A549 (cell line): ENCODE results near the gene AFAP1L2. TPM values are rescaled to one million over a fixed set of nuclear protein-coding genes. Genes with fewer than 3 reads are reported as not detected.

Source experiments
- ATAC-seq, 2 experiments: fragments of 200-7000 bp in 1 of 2; fragments of >200 bp in 1 of 2; cut with Nextera tagmentation in 1 of 2; cut with Tn5 transposase in 1 of 2; 3 replicates each; pipeline versions ENCODE4 v1.8.0 to v1.9.1; 2018 to 2020; ENCODE audit warnings: mild to moderate bottlenecking in 1 of 2, moderate library complexity in 1 of 2
- CTCF ChIA-PET: fragments of 300-600 bp; sonication (Branson Sonifier 250); formaldehyde crosslinking; extraction: SDS; loops from one replicate; lab custom pipeline; 2021; ENCODE audit warnings: antibody characterized with exemption, inconsistent platforms; lab: Yijun Ruan, JAX
- POLR2A ChIA-PET: fragments of 350-600 bp; formaldehyde crosslinking; extraction: SDS; loops from one replicate; lab custom pipeline; 2021; ENCODE audit warnings: antibody characterized with exemption, inconsistent platforms; lab: Yijun Ruan, JAX
- DNase-seq, 2 experiments: peaks; one replicate each; pipeline versions ENCODE4 v3.0.0 to v3.0.0-alpha.2; 2011 to 2016; ENCODE audit warnings: low read depth in 1 of 2, low spot score in 1 of 2
- FAIRE-seq: peaks from 2 replicates; lab custom pipeline; 2011; peaks lifted over from hg19 to GRCh38; lab: Jason Lieb, UNC
- H3K27ac ChIP-seq, 2 experiments: fragments of >200 bp; sonication (Bioruptor Twin); formaldehyde crosslinking; 3 replicates each; pipeline ENCODE4 v1.5.1; 2016 to 2017
- H3K4me1 ChIP-seq: fragments of >200 bp; sonication (Bioruptor Twin); formaldehyde crosslinking; 3 replicates; pipeline ENCODE4 v1.6.1; 2016
- H3K4me2 ChIP-seq: fragments of >200 bp; sonication (Bioruptor Twin); formaldehyde crosslinking; 3 replicates; pipeline ENCODE4 v1.6.1; 2016
- H3K4me3 ChIP-seq: fragments of >200 bp; sonication (Bioruptor Twin); formaldehyde crosslinking; 3 replicates; pipeline ENCODE4 v1.5.1; 2016
- H3K9me3 ChIP-seq: fragments of >200 bp; sonication (Bioruptor Twin); formaldehyde crosslinking; 3 replicates; pipeline ENCODE4 v1.6.1; 2016
- CHD4 ChIP-seq: fragments of 200-600 bp; sonication (generic); IDR thresholded peaks from 2 replicates; pipeline ENCODE4 v1.6.1; 2016; ENCODE audit warnings: antibody characterized with exemption, mild to moderate bottlenecking, borderline replicate concordance
- E2F6 ChIP-seq: IDR thresholded peaks from 2 replicates; pipeline ENCODE4 v1.6.1; 2012; ENCODE audit warnings: low read depth, borderline replicate concordance
- EHMT2 ChIP-seq: fragments of 200-600 bp; sonication (generic); IDR thresholded peaks from 2 replicates; pipeline ENCODE4 v1.6.1; 2016; ENCODE audit warnings: antibody characterized with exemption, low read depth, mild to moderate bottlenecking, moderate library complexity
- HEYL ChIP-seq: fragments of 250-450 bp; sonication (Bioruptor Pico); IDR thresholded peaks from 2 replicates; pipeline ENCODE4 v1.8.0; 2021; ENCODE audit warnings: mild to moderate bottlenecking, moderate library complexity
- JUNB ChIP-seq: fragments of >200 bp; sonication (Bioruptor Twin); formaldehyde crosslinking; IDR thresholded peaks from 2 replicates; pipeline ENCODE4 v1.6.1; 2016
- KDM1A ChIP-seq: fragments of 200-600 bp; sonication (generic); IDR thresholded peaks from 2 replicates; pipeline ENCODE4 v1.6.1; 2016; ENCODE audit warnings: low read depth, mild to moderate bottlenecking
- KDM5A ChIP-seq: fragments of 200-600 bp; sonication (generic); IDR thresholded peaks from 2 replicates; pipeline ENCODE4 v1.6.1; 2016; ENCODE audit warnings: antibody characterized with exemption, mild to moderate bottlenecking
- MAFK ChIP-seq: fragments of 450-650 bp; IDR thresholded peaks from 2 replicates; pipeline ENCODE4 v1.6.1; 2014; ENCODE audit not compliant: partially characterized antibody
- NR3C1 ChIP-seq: fragments of >200 bp; sonication (Bioruptor Twin); formaldehyde crosslinking; IDR thresholded peaks from 3 replicates; pipeline ENCODE4 v1.6.1; 2017
- RNF2 ChIP-seq: fragments of 200-600 bp; sonication (generic); IDR thresholded peaks from 2 replicates; pipeline ENCODE4 v1.6.1; 2016; ENCODE audit warnings: low read depth, mild to moderate bottlenecking, antibody characterized with exemption, moderate library complexity, borderline replicate concordance
- TP53 ChIP-seq: fragments of 250-450 bp; sonication (Bioruptor Pico); IDR thresholded peaks from 2 replicates; pipeline ENCODE4 v1.5.0; 2021; ENCODE audit warnings: mild to moderate bottlenecking, moderate library complexity
- ZFP36 ChIP-seq: fragments of 450-650 bp; IDR thresholded peaks from 2 replicates; pipeline ENCODE4 v1.6.1; 2014; ENCODE audit warnings: borderline replicate concordance; ENCODE audit not compliant: partially characterized antibody
- ZNF302 ChIP-seq: fragments of 250-450 bp; sonication (Bioruptor Pico); IDR thresholded peaks from 2 replicates; pipeline ENCODE4 v1.9.0; 2021; ENCODE audit warnings: inconsistent platforms, mild to moderate bottlenecking, moderate library complexity
- ZSCAN20 ChIP-seq: fragments of 250-450 bp; sonication (Bioruptor Pico); IDR thresholded peaks from 2 replicates; pipeline ENCODE4 v1.8.0; 2022; ENCODE audit warnings: mild to moderate bottlenecking, moderate library complexity
- WGBS: methylation state at CpG from one replicate; pipeline ENCODE4 v1.1.6; 2017; ENCODE audit errors: missing lambda C conversion rate; 5-methylcytosine and 5-hydroxymethylcytosine counted together
- polyA plus RNA-seq, 4 experiments: library from polyadenylated mRNA; depleted of rRNA in 3 of 4; stranded (reverse); fragments of >200 nt; fragmentation: RNase III in 1 of 4; extraction: RNeasy Plus Mini Kit Qiagen cat#74134 plus additional on column Dnase treatment in 1 of 4; gene quantifications; 2 replicates in 3 of 4; 3 replicates in 1 of 4; pipeline ENCODE4 v1.2.3, GENCODE V29; 2011 to 2017
- TF ChIP-seq, protein P1 (sequence below): fragments of 250-450 bp; sonication (Bioruptor Pico); IDR thresholded peaks from 2 replicates; pipeline ENCODE4 v1.5.0; 2020; ENCODE audit warnings: low read depth, mild to moderate bottlenecking, moderate library complexity
- TF ChIP-seq, protein P2 (sequence below): fragments of >200 bp; sonication (Bioruptor Twin); formaldehyde crosslinking; IDR thresholded peaks from 3 replicates; pipeline ENCODE4 v1.6.1; 2016

AFAP1L2 gene
- polyA plus RNA-seq, 2 of the 4 experiments (the other 2 are of a cell fraction) = 19.6 to 27.3 TPM

DNA sequence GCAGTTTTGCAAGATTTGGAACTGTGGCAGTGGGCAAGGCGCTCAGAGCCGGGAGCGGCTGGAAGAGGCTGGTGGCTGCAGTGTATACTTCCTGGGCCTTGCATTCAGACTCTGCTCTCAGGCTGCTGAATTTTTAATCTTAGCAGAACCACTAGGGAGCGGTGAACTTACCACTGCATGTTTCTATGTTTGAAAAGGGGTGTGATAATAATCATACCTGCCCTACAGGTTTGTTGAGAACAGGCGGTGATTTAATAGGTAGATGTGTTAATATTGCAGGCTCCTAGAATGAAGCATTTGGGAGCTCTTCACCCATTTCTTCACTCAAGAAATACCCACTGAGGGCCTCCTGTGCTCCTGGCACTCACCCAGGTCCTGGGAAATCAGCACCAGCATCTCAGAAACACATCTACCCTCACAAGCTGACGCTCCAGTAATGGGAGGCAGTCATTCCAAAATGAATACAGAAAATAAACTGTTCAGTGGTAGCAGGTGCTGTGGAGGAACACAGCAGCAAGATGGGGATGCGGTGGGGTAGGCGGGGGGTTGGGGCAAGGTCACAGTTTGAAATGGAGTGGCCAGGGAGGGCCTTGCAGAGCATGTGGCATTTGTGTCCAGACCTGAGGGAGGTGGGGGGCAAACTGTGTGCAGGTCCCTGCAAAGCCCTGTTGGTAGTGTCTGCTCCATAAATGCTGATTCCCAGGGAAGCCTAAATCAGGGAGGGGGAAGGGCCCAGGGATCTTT lies 124.2 kb downstream of the AFAP1L2 start:
- ChIA-PET POLR2A (no interaction called here), CTCF (interaction anchor here (0.6 to 4.9 kb wide), 4 partner anchors 19 to 158 kb away, joined by 3 to 26 read pairs (median 3); partner anchors contain the start of gene TDRD1)
- Histone ChIP-seq H3K27ac (no peak overlapping the region), H3K4me2 (no peak overlapping the region), H3K4me1 (no peaks in the 10 kb centered on the region), H3K4me3 (no peak overlapping the region), H3K9me3 (no peaks in the 10 kb centered on the region)
- peak; percentile 14 to 17; a peak in 1 of 6 replicates for ATAC-seq
- WGBS = 80% methylated on average over 8 of the region's 8 CpGs
- TF ChIP-seq EHMT2 = no peak
- TF ChIP-seq, protein P1, sequence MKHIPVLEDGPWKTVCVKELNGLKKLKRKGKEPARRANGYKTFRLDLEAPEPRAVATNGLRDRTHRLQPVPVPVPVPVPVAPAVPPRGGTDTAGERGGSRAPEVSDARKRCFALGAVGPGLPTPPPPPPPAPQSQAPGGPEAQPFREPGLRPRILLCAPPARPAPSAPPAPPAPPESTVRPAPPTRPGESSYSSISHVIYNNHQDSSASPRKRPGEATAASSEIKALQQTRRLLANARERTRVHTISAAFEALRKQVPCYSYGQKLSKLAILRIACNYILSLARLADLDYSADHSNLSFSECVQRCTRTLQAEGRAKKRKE (CRISPR knock-in tag) = no peak
- FAIRE-seq = no peak
- no peak for DNase-seq

GRCh38 chr10:114279289-114279688 lies 125.0 kb downstream of the AFAP1L2 start:
- ChIA-PET CTCF (interaction anchor here (3.5 kb wide), 1 partner anchor 24 kb away, joined by 11 read pairs; no protein-coding TSS in a partner anchor), POLR2A (no interaction called here)
- FAIRE-seq (no peak), DNase-seq (no peak), ATAC-seq (peak; percentile 10 to 16; a peak in 2 of 6 replicates)
- Histone ChIP-seq H3K4me1 (no peaks in the 10 kb centered on the region), H3K4me2 (no peak overlapping the region), H3K9me3 (no peaks in the 10 kb centered on the region), H3K4me3 (no peak overlapping the region), H3K27ac (no peak overlapping the region)
- TF ChIP-seq CHD4 = no peak
- WGBS = 56% methylated on average over 4 of the region's 4 CpGs

DNA sequence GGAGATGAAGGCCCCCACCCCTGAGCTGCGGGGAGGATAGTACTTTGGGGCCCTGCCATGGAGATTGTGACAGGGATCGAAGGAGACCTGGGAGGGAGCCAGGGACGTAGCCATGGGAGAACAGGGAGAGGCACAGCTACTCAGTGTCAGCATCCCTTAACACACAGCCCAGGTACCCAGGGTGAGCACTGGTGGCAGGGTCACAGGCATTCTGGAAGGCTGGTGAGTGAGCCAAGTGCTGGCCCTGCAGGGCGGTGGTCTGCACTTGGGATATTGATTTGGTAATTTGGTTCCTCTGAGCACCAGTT lies 125.5 kb downstream of the AFAP1L2 start:
- TF ChIP-seq ZSCAN20 = no peak
- no peak for TF ChIP-seq KDM1A
- TF ChIP-seq MAFK = no peak
- no peak for TF ChIP-seq RNF2
- TF ChIP-seq E2F6 = no peak
- TF ChIP-seq NR3C1 = no peak
- no peak for TF ChIP-seq TP53
- TF ChIP-seq, protein P1 (CRISPR knock-in tag) = no peak
- DNase-seq = no peak
- Histone ChIP-seq H3K4me1 (no peaks in the 10 kb centered on the region), H3K27ac (no peak overlapping the region), H3K4me3 (no peak overlapping the region), H3K4me2 (no peak overlapping the region), H3K9me3 (no peaks in the 10 kb centered on the region)
- FAIRE-seq = no peak
- 57% methylated on average over 4 of the region's 4 CpGs for WGBS
- peak; percentile 6 to 8; a peak in 2 of 6 replicates for ATAC-seq
- ChIA-PET POLR2A (no interaction called here), CTCF (interaction anchor here (3.5 kb wide), 1 partner anchor 25 kb away, joined by 11 read pairs; no protein-coding TSS in a partner anchor)

DNA sequence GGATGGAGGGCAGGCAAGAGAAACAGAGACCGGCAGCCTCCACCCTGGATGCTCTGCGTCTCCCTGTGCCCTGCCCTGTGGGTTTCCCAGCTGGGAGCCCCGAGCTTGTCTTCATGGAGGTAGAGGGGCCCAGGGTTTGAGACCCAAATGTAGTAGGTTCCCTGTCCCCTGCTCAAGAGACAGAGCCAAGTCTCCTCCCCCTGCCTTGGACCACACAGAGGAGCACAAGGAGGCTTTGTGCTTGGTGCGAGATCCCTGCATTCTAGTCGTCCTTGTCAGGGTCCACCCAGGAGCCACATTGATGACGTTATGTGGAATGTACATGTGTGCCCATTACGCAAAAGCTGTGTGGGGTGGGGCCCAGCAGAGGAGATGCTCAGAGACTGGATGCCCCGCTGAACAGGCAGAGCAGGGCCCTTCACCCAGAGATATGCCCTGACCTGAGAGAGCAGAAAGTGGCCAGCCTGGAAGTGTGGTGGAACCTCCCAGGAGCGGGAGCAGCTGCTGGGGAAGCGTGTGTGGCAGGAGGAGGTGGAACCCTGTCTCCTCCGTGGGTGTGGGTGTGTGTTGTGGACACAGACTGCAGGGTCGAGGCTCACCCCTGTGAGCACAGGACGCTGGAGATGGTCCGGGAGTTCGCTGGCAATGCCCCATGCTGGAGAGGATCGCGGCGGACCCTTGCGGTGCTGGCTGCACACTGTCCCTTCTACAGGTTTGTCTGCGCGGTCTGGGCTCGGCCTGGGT lies 126.0 kb downstream of the AFAP1L2 start:
- FAIRE-seq = no peak
- CTCF ChIA-PET = interaction anchor here (1.0 to 3.5 kb wide), 4 partner anchors 9 to 263 kb away, joined by 3 to 11 read pairs (median 4); no protein-coding TSS in a partner anchor
- Histone ChIP-seq H3K4me2 (no peak overlapping the region), H3K4me1 (no peaks in the 10 kb centered on the region), H3K27ac (no peak overlapping the region), H3K4me3 (no peak overlapping the region), H3K9me3 (no peaks in the 10 kb centered on the region)
- POLR2A ChIA-PET = no interaction called here
- peak; percentile 25 to 27; a peak in 4 of 6 replicates for ATAC-seq
- 65% methylated on average over 18 of the region's 22 CpGs for WGBS
- no peak for DNase-seq
- TF ChIP-seq JUNB = no peak
- TF ChIP-seq, protein P1 (CRISPR knock-in tag) = no peak
- TF ChIP-seq ZNF302 (CRISPR knock-in tag) = no peak
- TF ChIP-seq, protein P2, sequence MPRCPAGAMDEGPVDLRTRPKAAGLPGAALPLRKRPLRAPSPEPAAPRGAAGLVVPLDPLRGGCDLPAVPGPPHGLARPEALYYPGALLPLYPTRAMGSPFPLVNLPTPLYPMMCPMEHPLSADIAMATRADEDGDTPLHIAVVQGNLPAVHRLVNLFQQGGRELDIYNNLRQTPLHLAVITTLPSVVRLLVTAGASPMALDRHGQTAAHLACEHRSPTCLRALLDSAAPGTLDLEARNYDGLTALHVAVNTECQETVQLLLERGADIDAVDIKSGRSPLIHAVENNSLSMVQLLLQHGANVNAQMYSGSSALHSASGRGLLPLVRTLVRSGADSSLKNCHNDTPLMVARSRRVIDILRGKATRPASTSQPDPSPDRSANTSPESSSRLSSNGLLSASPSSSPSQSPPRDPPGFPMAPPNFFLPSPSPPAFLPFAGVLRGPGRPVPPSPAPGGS = no peak
- no peak for TF ChIP-seq MAFK
- TF ChIP-seq ZFP36 = no peak
- TF ChIP-seq KDM5A = no peak
- no peak for TF ChIP-seq HEYL (CRISPR knock-in tag)
- no peak for TF ChIP-seq TP53
